Left cardiac atrium (tissue), 4 donors: ENCODE results near the gene SPAG16. TPM values are rescaled to one million over a fixed set of nuclear protein-coding genes. Genes with fewer than 3 reads are reported as not detected.

Experiments
- ATAC-seq, 2 donors: fragments of 200-7000 bp; cut with Tn5 transposase; one replicate each; pipeline ENCODE4 v1.9.1; 2020; ENCODE audit warnings: mild to moderate bottlenecking in 2 of 2, moderate library complexity in 2 of 2
- DNase-seq: peaks from one replicate; pipeline ENCODE4 v3.0.0-alpha.2; 2020
- intact Hi-C, 2 donors: fragments of 100-400 bp; cut with DNase I; formaldehyde crosslinking; loops; one replicate each; pipeline versions ENCODE4 v1.14.1 to v1.15.1; 2022 to 2023
- total RNA-seq, 2 donors: library from RNA; stranded (reverse); fragmentation: NEBNext Ultra II Directional; extraction: Animal tissue kit (Norgen Biotek cat#: 25700); gene quantifications; one replicate each; pipeline ENCODE4 v1.2.1, GENCODE V29; 2021
- donor health status: DM: no; HTN: yes; CAD: no.
- donor health status: DM: no; HTN: yes; CAD: no; lungs with severe emphysema.
- donor health status: DM: yes; HTN: yes; CAD: no.
- donor health status: Dilated cardiomyopathy.

SPAG16 gene
- total RNA-seq, 2 donors from 2014 or later: 16.8 to 18.6 TPM

DNA sequence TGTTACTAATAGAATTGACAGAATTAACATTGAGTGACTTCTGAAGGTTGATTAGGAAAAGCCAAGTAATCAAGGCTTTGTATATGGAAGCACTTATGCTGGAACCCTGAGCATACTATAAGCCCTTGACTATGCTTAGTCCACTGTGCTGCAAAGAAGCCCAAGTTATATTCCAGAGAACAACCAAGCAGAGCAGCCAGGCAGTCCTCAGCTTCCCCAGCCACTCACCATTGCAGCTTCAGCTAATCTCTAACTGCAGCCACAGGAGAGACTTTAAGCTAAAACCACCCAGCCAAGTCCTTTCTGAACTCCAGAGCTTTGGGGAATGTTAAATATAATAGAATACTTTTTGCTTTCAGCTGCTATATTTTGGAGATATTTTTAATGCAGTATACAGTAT is 962.2 kb downstream of the SPAG16 start:
- intact Hi-C loops: no loop called here
- ATAC-seq (no peak), DNase-seq (no peak)

DNA sequence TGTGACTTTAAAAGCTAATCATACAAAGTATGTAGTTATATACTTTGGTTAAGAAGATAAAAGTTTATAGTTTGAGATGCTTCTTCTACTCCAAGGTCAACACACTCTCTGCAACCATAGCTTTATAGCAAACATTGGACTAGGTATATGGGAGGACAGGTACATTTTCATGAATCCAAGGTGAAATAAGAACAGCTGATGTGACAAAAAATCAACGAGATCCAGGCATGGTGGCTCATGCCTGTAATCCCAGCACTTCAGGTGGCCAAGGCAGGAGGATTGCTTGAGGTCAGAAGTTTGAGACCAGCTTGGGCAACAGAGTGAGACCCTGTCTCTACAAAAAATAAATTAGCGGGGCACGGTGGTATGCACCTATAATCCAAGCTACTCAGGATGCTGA is 963.3 kb downstream of the SPAG16 start:
- intact Hi-C loops: no loop called here
- DNase-seq: no peak
- no peak for ATAC-seq

DNA sequence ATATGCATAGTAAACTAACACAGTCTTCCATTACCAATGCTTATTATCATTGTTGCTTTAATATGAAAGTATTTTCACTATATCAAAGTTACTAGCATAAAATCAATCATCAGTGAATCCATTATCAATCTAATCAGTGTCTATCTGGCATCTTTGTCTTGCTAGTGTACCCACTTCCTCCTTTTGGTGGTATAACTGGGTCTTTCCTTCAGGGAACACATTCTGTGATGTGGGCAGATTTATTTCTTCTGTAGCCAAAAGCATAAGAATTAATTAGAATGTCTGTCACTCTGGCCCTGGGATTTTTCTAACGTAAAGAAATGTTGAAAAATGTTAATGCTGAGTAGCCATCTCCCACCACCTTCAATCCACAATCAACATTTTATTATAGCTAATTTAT is 970.8 kb downstream of the SPAG16 start:
- DNase-seq: no peak
- intact Hi-C loops: no loop called here
- no peak for ATAC-seq

DNA sequence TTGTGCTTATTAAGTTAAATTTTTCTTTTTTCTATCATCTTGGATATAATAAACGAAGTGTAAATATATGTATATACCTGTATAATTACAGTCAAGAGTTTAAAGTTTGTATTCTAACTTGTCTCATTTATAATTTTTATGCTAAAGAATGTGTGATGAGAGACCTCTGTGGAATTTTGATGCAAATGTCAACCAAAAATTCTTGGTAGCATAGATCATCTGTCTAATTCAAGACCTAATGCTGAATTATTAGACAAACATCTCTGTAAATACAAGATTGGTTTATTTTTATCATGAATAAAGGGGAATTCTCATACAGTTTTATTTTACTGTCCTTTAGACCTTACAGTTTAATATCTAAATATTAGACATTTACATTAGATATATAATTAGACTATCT is 977.4 kb downstream of the SPAG16 start:
- intact Hi-C loops: no loop called here
- ATAC-seq (no peak), DNase-seq (no peak)

DNA sequence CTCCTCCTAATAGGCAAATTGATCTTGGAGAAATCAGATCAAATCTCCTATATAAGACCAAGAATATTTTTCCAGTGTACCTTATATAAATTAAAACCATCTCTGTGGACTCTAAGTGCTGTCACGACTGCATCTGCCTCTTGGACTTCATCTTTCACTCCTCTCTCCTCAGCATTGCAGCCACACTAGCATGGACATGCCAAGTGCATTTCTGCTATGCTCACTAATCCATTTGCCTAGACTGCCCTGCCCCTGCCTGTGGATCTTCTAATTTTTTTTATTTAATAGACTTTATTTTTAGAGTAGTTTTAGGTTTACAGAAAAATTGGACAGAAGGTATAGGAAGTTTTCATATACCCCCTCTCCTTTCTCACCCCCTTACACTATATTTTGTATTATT is 979.9 kb downstream of the SPAG16 start:
- DNase-seq (no peak), ATAC-seq (no peak)
- intact Hi-C loops: no loop called here

DNA sequence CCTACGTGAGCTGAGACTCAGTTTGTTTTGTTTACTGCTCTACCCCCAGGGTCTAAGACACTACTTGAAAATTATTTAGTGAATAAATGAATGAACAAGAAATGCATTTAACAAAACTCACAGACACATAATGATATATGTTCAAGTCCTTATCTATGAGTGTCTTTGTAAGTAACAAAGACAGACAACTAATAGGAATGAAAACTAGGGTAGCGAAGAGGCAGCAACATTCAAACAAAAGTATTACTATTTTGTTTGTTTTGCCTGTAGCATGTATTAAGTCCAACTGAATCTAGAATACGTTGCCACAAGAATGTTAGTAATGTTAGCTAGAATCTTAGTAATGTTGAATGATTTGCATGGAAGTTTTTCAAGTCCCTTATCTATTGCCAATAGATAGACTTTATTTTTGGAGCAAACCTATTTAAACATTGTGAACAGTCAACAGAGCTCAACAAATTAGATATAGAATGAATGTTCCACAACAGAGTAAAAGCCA is 981.8 kb downstream of the SPAG16 start:
- no peak for DNase-seq
- ATAC-seq: no peak
- intact Hi-C loops: no loop called here

DNA sequence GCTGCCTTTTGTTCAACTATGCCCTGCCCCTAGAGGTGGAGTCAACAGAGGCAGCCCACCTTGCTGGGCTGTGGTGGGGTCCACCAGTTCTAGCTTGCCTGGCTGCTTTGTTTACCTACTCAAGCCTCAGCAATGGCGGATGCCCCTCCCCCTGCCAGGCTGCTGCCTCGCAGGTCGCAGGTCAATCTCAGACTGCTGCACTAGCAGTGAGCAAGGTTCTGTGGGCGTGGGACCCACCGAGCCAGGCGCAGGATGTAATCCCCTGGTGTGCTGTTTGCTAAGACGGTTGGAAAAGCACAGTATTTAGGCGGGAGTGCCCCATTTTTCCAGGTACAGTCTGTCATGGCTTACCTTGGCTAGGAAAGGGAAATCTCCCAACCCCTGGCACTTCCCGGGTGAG is 993.6 kb downstream of the SPAG16 start:
- intact Hi-C loops: no loop called here
- no peak for ATAC-seq
- DNase-seq: no peak

DNA sequence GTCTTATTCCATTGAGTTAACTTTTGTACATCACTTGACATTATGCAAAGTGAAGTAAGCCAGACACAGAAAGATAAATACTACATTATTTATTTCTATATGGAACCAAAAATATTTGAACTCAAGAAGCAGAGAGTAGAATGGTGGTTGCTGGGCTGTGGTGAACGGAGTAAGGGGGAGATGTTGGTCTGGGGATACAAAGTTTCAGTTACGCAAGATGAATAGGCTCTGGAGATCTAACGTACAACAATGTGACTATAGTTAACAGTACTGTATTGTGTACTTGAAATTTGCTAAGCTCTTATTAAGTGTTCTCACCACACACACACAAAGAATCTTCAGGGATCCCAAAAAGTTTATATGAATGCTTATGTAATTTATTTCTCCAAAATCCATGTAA is 1001.7 kb downstream of the SPAG16 start:
- no peak for ATAC-seq
- DNase-seq: no peak
- intact Hi-C loops: no loop called here

DNA sequence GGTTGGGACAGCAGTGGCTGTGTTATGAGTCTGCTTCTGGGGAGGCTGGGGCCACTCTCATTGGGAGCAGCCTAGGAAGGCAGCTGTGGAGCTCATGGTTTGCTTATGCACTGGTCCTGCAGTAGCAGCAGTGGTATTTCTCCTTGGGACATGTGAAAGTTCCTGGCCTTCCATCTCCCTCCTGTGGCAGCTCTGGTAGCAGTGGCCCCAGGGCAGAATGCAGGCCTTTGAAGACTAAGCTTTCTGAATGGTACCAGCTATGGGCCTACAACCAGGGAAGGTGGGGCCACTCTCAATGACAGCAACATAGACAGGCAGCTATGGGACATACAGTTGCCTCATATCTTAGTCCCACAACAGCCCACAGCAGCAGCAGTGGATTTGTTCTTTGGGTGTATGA is 1009.3 kb downstream of the SPAG16 start:
- ATAC-seq (no peak), DNase-seq (no peak)
- intact Hi-C loops: no loop called here

DNA sequence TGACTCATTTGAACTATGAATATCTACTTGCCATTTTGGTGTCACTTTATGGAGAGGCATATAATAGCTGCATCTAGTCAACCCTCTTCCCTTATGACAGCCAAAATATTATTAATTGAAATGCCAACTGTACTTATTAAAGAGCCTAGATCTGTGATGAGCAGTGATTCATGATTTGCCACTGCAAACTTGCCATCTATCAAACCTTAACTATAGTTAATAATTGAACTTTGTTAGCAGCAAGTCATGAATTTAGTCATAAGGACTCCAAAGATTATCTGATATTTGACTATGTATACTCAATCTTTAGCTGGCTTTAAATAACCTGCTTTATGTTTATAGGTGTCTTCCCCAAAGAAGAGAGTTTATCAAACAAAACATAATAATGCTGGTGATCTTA is 1010.2 kb downstream of the SPAG16 start:
- intact Hi-C loops: no loop called here
- ATAC-seq: no peak
- DNase-seq: no peak

DNA sequence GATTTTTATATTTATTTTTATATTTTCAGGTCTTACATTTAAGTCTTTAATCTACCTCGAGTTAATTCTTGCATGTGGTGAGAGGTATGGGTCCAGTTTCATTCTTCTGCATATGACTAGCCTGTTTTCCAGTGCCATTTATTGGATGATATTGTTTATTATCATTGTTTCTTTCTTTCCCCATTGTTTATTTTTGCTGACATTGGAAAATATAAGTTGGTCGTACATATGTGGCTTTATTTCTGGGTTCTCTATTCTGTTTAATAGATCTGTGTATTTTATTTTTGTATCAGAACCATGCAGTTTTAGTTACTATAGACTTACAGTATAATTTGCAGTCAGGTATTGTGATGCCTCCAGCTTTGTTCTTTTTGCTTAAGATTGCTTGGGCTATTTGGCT is 1013.2 kb downstream of the SPAG16 start:
- ATAC-seq (no peak), DNase-seq (no peak)
- intact Hi-C loops: no loop called here

DNA sequence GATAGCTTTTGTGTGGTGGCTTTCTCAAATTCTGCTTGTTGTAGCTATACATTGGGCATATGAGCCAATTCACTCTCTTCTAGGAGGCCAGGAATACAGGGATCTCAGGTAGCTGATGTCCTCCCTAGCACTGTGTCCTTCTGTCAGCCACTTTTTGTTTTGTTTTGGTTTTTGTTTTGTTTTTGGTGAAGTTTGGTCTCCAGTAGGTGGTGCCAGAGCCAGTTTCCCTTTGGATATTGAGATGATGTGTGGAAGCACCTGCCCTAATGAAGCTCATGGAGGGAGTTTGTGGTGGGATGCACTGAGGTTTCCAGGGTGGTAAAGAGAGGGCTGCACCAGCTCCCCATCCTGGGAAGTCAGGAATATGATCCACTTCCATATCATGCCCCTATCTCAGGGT is 1026.1 kb downstream of the SPAG16 start:
- ATAC-seq (no peak), DNase-seq (no peak)
- intact Hi-C loops: no loop called here

DNA sequence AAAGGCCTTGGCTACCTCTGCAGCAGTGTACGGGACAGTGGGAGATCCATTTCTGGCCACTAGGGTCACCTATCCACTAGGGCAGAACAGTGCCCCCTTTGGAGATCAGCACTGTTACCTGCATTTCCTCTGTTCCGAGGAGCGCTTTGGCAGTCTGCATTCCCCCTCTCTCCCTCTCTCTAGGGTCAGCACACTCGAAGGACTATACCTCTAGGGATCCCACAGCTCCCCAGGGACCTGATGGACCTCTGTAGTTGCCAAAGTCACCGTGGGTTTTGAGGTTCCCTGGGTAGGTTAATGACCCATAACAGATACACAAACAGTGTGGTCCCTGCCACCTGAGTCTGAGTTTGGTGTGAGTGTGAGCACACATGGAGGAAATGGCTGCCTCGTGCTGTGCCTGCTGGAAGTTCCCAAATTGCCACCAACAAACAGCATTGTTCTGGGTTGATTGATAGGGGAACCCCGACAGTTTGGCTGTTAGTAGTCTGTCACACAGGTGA is 1026.8 kb downstream of the SPAG16 start:
- intact Hi-C loops: no loop called here
- no peak for ATAC-seq
- no peak for DNase-seq

DNA sequence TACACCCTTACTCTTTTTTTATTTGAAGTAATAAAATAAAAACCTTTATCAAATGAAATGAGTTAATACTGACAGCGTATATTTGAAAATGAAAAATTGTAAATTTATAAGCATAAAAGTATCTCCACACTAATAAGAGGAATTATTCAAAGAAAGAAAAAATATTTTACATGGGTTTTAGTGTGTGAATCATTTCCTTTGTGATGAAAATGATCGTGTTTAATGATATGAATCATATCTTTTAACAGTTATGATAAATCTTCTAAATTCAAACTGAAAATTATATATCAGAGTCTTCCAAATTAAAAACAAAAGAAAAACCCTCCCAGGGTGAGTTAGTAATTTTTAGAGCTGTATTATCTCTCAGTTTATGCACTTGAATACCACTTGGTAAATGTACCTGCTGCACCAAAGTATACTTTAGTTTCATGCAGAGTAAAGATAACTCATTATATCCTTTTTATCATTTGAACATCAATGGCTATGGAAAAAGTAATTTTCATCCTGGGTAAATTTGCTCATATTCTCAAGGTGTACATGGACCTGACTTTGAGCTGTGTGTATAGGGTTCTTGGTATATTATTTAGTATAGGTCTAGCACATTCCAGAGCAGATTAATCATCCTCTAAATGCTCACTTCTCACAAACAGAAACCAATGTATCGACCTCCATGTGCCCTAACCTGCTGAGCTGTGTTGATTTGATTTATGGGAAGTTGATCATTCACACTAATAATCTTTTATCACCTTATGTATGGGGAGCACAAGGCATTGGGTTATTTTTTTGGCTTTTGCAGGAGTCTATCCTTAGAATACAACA is 1027.9 kb downstream of the SPAG16 start:
- no peak for DNase-seq
- no peak for ATAC-seq
- intact Hi-C loops: no loop called here

DNA sequence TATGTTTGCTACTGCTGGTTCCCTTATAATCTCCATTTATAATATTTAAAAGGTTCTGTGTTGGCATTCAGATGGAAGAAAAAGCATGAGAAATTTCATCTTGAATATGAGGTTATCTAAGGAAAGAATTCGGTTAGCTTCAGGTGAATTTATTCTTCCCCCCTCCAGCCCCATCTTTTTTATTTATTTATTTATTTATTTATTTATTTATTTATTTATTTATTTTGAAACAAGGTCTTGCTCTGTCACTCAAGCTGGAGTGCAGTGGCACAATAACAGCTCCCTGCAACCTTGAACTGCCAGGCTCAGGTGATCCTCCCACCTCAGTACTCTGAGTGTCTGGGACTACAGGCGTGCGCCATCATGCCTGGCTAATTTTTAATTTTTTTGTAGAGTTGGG is 1031.1 kb downstream of the SPAG16 start:
- intact Hi-C loops: no loop called here
- ATAC-seq (no peak), DNase-seq (no peak)

DNA sequence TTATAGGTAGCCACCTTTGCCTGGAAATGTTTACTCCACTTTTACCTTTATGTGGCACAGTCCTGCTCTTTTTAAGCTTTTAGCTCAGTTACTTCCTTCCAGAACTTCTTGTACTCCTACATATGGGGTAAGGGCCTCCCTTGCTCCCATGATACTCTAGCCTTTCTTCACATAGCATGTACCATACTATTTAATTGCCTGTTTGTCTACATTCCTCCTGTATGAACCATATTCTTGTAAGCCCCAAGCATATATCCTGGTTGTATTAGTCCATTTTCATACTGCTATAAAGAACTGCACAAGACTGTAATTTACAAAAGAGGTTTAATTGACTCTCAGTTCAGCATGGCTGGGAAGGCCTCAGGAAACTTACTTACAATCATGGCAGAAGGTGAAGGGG is 1035.9 kb downstream of the SPAG16 start:
- no peak for DNase-seq

DNA sequence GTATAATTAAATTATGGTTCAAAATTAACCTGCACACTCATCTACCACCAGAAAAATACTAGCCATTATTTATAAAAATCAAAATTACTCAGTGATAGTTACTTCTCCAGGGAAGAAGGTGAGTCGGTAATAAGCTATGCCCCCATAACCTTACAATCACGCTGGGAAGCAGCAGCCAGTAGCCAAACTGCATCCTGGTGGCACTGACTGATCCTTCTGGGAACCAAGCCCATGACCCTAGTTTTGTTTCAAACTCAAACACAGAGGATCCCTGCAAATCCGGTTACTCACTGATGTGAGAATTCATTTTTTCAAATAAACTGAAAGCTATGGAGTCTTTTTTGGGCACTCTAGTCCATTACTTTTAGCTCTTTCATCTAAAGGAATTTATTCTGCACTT is 1038.4 kb downstream of the SPAG16 start:
- intact Hi-C loops: no loop called here

More for the DNA sequence above, 1035.9 kb downstream of the SPAG16 start:
- intact Hi-C loops: no loop called here
- no peak for ATAC-seq

DNA sequence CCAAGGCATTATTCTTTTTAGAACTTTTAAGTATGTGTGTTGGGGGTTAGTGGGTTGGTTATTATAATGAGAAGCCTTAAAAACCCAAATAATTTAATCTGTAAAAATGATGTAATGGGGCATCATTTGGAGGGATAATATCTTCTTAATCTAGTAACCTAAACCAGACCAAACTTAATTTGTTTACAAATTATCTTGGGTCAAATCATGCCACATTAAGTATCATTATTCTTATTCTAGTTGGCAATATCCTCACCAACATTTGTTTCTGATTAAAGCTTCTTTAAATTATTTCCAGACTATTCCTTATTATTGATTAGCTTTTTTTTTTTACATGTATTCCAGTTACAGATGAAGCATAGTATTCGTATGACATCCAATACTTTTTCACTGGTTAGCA is 1041.1 kb downstream of the SPAG16 start:
- ATAC-seq: no peak
- intact Hi-C loops: no loop called here
- DNase-seq: no peak

More for the DNA sequence above, 1038.4 kb downstream of the SPAG16 start:
- DNase-seq: no peak
- ATAC-seq: no peak

DNA sequence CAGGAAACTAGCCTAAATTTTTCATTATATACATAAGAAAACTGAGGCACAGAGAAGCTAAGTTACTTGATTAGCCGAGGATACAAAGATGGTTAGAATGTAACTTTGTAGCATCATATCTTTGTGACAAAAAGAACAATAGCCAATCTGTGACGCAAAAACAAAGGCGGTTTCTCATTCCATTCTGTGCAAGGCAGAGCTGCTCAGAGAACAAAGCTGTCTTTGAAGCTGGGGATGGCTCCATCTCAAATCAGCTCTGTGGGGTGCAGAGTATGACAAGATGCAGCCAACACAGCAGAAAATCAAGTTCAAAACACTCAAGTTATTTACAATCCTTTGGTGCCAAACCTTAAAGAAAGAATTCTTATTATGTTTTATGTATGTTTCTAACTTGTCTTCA is 1044.7 kb downstream of the SPAG16 start:
- DNase-seq (no peak), ATAC-seq (no peak)
- intact Hi-C loops: no loop called here

DNA sequence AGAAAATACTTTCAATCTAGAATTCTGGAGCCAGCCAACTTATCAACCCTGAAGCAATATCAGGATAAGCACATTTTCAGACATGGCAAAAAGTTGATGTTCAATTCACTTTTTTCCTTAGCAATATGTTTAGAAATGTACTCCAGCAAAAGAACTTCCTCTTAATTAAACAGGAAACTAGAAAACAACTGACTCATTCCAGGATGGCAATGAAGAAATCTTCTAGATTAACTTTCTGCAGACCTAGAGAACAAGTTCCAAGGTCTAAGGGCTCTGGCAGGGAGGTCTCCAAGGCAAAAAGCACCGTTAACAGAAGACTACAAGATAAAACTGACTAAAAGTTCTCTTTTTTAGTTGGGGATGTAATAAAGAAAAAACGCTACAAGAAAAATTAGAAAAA is 1057.4 kb downstream of the SPAG16 start:
- DNase-seq (no peak), ATAC-seq (no peak)
- intact Hi-C loops: no loop called here

DNA sequence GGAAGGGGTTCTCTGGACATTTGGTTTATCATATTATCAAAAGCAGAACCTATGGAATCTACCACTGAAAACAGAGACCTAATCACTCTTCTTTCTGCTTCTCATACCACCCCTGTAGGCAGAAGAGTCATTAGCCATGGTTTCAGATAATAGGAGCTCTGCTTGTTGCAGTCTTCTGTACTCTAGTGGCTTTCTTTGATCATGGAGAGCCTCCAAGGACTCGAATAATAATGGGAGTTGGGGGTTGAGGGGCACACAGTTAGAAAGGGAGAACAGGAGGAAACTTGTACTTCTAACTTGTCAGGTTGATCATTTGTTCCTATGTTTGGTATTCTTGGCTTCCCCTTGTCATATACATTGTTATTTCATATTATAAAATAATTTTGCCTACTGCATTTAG is 1074.2 kb downstream of the SPAG16 start:
- no peak for ATAC-seq
- DNase-seq: no peak
- intact Hi-C loops: no loop called here
